Epithelial cell of proximal tubule (primary cell): ENCODE data around the gene ATXN10. TPM values are rescaled to one million over a fixed set of nuclear protein-coding genes. Genes with fewer than 3 reads are reported as not detected.

ENCODE experiments used
- DNase-seq: peaks from one replicate; pipeline ENCODE4 v3.0.0-alpha.2; 2011; ENCODE audit warnings: low read depth
- H3K4me3 ChIP-seq: 2 replicates; pipeline ENCODE4 v1.5.1; 2011; ENCODE audit warnings: low read depth, mild to moderate bottlenecking, low read length
- total RNA-seq: library from RNA; depleted of rRNA; stranded (reverse); fragments of >200 nt; gene quantifications from 2 replicates; pipeline ENCODE4 v1.2.3, GENCODE V29; 2015
- TF ChIP-seq, protein P1 (sequence below): conservative IDR thresholded peaks from 2 replicates; pipeline ENCODE4 v1.5.1; 2012; ENCODE audit warnings: low read depth, mild to moderate bottlenecking, low read length

The ATXN10 gene
- total RNA-seq, 1 donor from 2014 or later = 118 TPM

DNA sequence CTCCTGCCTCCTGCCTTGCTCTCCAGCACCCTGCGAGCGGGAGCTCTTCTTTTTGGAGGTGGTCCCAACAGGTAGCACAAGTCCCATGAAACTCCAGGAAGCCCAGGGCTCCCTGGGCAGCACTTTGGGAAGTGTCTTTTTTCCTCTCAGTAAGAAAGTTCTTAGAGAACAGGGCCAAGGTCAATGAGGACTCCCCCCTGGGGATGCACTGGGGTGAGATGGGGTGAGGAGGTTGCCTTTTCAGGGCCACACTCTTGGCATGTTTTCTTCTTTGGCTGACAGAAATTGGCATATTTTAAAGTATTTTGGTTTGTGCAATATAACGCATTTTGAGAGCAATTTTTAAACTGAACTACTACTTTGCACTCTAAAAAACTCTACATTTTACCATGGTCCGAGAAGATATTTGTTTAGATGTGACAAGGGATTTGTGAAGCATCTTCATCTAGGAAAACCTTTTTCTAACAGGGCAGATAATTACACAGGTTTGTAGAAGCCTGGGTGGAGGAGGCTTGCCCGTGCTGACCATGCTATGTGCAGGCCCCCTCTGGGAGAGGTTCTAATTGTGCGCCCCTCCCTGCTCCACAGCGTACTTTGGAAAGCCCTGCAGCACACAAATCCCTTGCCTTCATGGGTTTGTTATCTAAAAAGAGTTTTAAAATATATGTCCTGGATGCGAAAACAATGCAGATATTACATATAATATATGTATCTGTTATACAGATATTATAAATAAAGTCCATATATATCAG, 165.0 kb downstream of the ATXN10 start:
- TF ChIP-seq, protein P1, sequence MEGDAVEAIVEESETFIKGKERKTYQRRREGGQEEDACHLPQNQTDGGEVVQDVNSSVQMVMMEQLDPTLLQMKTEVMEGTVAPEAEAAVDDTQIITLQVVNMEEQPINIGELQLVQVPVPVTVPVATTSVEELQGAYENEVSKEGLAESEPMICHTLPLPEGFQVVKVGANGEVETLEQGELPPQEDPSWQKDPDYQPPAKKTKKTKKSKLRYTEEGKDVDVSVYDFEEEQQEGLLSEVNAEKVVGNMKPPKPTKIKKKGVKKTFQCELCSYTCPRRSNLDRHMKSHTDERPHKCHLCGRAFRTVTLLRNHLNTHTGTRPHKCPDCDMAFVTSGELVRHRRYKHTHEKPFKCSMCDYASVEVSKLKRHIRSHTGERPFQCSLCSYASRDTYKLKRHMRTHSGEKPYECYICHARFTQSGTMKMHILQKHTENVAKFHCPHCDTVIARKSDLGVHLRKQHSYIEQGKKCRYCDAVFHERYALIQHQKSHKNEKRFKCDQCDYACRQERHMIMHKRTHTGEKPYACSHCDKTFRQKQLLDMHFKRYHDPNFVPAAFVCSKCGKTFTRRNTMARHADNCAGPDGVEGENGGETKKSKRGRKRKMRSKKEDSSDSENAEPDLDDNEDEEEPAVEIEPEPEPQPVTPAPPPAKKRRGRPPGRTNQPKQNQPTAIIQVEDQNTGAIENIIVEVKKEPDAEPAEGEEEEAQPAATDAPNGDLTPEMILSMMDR = no peak
- DNase-seq = no peak
- no peak overlapping the region for H3K4me3 ChIP-seq

DNA sequence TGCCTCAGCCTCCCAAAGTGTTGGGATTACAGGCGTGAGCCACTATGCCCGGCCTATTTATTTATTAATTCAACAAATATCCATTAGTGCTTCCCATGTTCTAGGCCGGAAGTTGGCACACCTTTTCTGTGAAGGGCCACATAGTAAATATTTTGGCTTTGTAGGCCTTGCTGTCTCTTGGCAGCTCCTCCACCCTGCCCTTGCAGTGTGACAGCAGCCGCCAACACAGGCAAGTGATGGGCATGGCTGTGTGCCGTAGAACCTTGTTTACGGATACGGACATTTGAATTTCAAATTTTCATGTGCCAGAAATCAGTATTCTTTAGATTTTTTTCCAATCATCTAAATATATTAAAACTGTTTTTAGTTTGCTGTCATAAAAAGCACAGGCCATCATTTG, 165.9 kb downstream of the ATXN10 start:
- TF ChIP-seq, protein P1 = no peak
- H3K4me3 ChIP-seq = no peak overlapping the region
- no peak for DNase-seq

DNA sequence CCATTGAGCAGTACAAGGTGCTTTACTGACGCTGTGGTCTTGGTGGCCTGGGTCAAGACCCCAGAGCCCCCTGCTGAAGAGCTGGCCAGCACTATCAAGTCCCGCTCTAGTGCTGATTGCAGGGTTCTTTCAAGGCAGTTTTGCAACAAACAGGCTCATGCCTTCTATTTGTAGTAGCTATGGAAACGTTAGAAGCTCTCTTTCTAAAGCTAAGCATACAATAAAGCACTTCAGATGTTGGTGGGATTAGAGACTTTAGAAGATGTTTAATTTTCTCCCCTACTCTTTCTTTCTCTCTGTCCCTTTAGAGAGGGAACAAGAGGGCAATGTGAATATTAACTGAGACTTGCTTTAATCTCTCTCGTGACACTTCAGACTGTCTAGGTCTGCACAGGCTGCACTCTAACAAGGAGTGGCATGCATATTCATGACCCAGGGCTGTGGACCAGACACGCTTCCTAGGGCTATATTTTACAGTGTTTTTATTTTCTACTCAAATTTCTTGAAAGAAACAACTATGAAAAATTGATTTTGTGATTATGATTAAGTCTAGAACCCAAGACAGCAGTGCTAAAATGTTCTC, 166.8 kb downstream of the ATXN10 start:
- DNase-seq = no peak
- no peak overlapping the region for H3K4me3 ChIP-seq
- TF ChIP-seq, protein P1 = no peak

DNA sequence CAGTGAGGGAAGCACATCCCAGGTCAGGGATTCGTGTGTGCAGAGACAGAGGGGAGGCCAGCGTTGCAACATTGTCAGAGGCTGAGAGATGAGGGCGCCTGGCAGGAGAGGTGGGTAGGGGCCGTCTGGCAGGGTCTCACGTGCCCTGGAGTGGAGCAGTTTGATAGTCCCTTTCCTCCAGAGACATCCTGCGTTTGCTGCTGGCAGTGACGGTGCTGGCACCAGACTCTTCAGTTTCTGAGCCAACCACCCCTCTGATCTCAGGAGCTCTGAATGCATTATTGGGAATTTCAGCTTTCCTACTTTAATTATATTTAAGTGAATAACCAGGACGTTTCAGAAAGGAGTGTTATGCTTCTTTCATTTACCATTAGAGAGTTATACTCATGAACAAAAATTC, 168.8 kb downstream of the ATXN10 start:
- TF ChIP-seq, protein P1 = no peak
- no peak for DNase-seq
- H3K4me3 ChIP-seq = no peak overlapping the region

DNA sequence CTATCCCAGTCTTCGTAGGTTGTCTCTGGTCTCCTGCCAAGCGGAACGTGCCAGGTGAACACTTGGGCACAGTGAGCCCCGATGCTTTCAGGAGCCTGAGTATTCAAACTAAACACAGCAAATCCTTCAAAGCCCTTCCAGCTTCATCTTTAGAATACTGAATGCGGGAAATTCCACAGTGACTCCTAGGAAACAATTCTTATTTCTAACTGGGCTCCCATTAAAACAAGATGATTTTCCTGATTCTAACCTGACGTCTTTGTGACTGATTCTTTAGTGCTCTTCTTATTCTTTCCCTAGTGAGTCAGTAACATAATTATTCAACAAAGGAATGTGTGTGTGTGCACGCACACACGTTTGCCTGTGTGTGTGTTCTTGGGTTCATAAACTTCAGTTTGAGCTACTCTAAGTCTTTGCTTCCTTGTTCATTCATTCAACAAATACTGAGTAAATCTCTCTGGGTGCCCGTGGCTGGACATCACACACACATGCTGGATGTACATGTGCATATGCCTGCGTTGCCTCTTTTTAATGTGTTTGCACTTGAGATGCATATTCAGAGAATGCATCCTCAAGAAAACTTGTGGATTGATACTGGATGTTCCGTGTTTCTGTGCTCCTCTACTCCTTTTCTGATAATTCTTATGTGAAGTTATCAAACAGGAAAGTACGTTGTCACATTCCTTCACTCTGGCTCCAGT, 170.8 kb downstream of the ATXN10 start:
- no peak overlapping the region for H3K4me3 ChIP-seq
- TF ChIP-seq, protein P1 = no peak
- no peak for DNase-seq

DNA sequence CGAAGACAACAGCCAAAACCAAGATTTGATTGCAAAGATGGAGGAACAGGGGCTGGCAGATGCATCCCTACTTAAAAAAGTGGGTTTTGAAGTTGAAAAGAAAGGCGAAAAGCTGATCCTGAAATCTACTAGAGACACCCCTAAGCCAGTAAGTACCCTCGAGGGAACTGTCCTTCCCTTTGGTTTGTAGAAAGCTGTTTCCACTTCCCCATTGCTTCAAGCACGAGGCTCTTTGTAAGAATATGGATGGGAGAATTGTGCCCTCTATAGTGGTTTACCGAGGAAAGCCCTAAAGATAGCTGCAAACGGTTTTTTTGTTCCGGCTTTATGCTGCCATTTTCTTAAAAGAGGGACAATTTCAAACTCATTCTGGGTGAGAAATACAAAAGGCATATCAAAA, 171.4 kb downstream of the ATXN10 start:
- TF ChIP-seq, protein P1 = no peak
- DNase-seq = no peak
- H3K4me3 ChIP-seq = no peak overlapping the region
